ENCODE results near the gene AKT1S1. TPM values are rescaled to one million over a fixed set of nuclear protein-coding genes. Genes with fewer than 3 reads are reported as not detected.

Gene AKT1S1
- total RNA-seq, 2 experiments from 2014 or later, result 19.6 TPM

- DNase-seq, result no peak
- no peaks in the 10 kb centered on the region for H3K27me3 Mint-ChIP-seq
- peaks cover 8% of the 10 kb centered on the region for H3K36me3 Mint-ChIP-seq
- no peak overlapping the region for H3K4me3 Mint-ChIP-seq
- ChIA-PET CTCF (no interaction called here), POLR2A (no interaction called here)
- H3K4me1 Mint-ChIP-seq (ENCODE audit: low read depth), result peaks cover 44% of the 10 kb centered on the region
- H3K9me3 Mint-ChIP-seq, result no peaks in the 10 kb centered on the region
- intact Hi-C loops (cut with micrococcal nuclease), result no loop called here
- H3K27ac Mint-ChIP-seq, result peak overlapping the region; percentile 31
Observed at GRCh38 chr19:49871349-49871985, 5.7 kb downstream of the AKT1S1 start.

DNA sequence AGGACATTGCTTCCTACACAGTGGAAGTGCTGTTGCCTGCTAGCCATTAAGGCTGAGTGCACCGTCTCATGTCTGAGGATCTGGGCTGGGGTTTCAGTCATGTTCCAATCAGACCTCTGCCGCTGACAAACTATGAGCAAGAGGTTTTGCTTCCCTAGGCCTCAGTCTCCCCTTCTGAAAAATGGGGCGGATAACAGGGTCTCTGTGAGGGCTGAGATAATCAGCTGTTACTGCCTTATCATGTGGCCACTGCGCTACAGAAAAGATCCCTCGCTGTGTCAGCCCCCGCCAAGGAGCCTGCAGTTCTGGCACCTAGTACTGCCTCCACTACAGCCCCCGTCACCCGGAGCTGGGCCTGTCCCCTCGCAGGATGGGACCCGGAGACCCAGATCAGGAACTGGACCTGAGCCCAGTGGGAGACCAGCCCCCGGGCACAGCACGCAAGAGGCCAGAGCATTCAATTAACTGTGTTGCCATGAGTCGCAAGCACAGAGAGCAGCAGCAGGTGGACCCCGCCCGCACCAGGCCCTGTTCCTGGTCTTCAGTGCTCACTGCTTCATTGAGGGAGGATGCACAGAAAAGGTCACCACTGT lies 6.8 kb downstream of the AKT1S1 start:
- Mint-ChIP-seq H3K27me3 (no peaks in the 10 kb centered on the region), H3K4me3 (no peak overlapping the region), H3K27ac (no peak overlapping the region), H3K4me1 (ENCODE audit: low read depth) (peaks cover 51% of the 10 kb centered on the region), H3K36me3 (peaks cover 13% of the 10 kb centered on the region), H3K9me3 (no peaks in the 10 kb centered on the region)
- POLR2A ChIA-PET, result interaction anchor here (1.2 to 1.3 kb wide), 2 partner anchors 25 to 41 kb away, joined by 6 to 7 read pairs; no protein-coding TSS in a partner anchor
- intact Hi-C loops (cut with micrococcal nuclease), result no loop called here
- DNase-seq, result no peak
- CTCF ChIA-PET, result interaction anchor here (1.3 kb wide), 1 partner anchor 25 kb away, joined by 3 read pairs; no protein-coding TSS in a partner anchor

- intact Hi-C loops (cut with micrococcal nuclease), result loop anchor here (1.0 to 5.0 kb wide), 5 partner anchors 8 to 277 kb away; partner anchors contain the start of genes AKT1S1, MED25, PRMT1 and PRR12
- H3K9me3 Mint-ChIP-seq, result no peaks in the 10 kb centered on the region
- H3K36me3 Mint-ChIP-seq, result peaks cover 18% of the 10 kb centered on the region
- no peaks in the 10 kb centered on the region for H3K27me3 Mint-ChIP-seq
- peaks cover 50% of the 10 kb centered on the region for H3K4me1 Mint-ChIP-seq (ENCODE audit: low read depth)
- H3K27ac Mint-ChIP-seq, result no peak overlapping the region
- peak; percentile 96 for DNase-seq
- ChIA-PET CTCF (interaction anchor here (1.0 to 1.3 kb wide), 4 partner anchors 12 to 26 kb away, joined by 3 to 4 read pairs (median 3); partner anchors contain the start of gene PTOV1), POLR2A (interaction anchor here (0.6 to 1.3 kb wide), 9 partner anchors 11 to 311 kb away, joined by 3 to 8 read pairs (median 5); partner anchors contain the start of genes ATF5, IL4I1, NUP62 and PTOV1)
- H3K4me3 Mint-ChIP-seq, result no peak overlapping the region
Observed at GRCh38 chr19:49869484-49870308, 7.5 kb downstream of the AKT1S1 start.

DNA sequence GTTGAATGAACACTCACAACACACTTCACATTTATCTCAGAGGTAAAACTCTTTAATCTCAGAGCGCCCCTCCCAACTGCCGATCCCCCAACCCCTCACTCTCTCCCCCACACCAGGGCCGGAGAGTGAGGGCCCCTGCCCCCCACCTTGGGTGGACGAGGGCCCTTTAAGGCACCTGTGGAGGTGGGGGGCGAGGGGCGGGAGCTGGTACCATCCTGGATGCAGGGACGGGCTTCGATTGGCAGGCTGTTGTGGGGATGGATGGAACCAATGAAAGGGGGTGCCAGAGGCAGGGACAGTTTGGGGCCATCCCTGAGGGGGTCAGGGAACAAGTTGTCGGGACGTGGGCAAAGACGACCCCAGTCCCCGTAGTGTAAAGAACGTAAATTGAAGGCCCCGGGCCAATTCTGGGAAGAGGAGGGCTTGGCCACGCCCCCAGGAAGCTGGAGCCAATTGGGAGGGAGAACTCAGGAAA lies 8.1 kb downstream of the AKT1S1 start:
- Mint-ChIP-seq H3K36me3 (peaks cover 25% of the 10 kb centered on the region), H3K27ac (no peak overlapping the region), H3K9me3 (no peaks in the 10 kb centered on the region), H3K4me1 (ENCODE audit: low read depth) (peaks cover 51% of the 10 kb centered on the region), H3K27me3 (no peaks in the 10 kb centered on the region), H3K4me3 (no peak overlapping the region)
- DNase-seq, result no peak
- CTCF ChIA-PET, result interaction anchor here (1.0 to 1.3 kb wide), 5 partner anchors 11 to 26 kb away, joined by 3 to 4 read pairs (median 3); partner anchors contain the start of gene PTOV1
- POLR2A ChIA-PET, result interaction anchor here (0.6 to 1.3 kb wide), 8 partner anchors 10 to 310 kb away, joined by 3 to 8 read pairs (median 5); partner anchors contain the start of genes ATF5, IL4I1, NUP62 and PTOV1
- intact Hi-C loops (cut with micrococcal nuclease), result loop anchor here (1.0 to 5.0 kb wide), 5 partner anchors 8 to 277 kb away; partner anchors contain the start of genes AKT1S1, MED25, PRMT1 and PRR12

DNA sequence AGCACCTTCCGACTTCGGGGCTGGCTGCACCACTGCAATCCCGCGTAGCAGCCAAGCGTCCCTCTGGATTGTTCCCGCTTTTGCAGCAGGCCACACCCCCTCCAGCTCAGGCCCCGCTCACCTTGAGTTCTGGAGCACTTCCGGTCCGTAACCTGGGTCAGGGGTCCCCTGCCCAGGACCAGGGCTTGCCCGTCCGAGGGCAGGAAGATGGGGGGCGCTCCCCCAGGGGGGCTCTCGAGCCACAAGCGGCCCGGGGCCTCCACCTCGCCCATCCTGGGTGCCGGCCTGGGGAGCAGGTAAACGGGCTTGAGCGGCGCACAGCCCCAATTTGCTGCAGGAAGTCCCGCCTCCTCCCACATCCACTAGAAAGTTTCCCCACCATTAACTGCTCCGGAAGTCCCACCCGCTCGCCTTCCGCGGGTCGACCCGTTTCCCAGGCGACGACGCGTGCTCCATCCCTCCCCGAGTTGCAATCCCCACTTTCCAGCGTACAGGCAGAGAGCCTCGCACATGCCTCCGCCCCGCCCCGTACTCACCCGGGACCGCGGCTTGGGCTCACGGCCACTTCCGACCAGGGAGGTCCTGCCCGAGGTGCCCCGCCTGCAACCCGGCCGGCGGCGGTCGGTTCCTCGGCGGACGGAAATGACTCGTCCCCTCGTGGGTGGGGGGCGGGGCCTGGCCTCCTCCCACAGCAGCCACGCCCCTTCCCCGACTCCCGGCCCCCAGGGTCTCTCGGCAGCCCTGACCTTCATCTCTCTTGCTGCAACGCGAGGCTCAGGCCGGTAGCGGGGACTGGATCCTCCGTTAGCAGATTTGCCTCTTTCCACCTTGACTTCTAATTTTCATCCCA lies 10.0 kb downstream of the AKT1S1 start, which contains the start of gene PNKP:
PNKP (minus strand) TSS at position 644 of the 850 bp plus-strand sequence; CDS start at position 272, 372 bp downstream.
- CTCF ChIA-PET, result interaction anchor here (1.1 kb wide), 1 partner anchor 17 kb away, joined by 11 read pairs; no protein-coding TSS in a partner anchor
- H3K4me3 Mint-ChIP-seq, result no peak within 1 kb of the TSS
- H3K9me3 Mint-ChIP-seq, result no peaks in the 10 kb centered on the region
- POLR2A ChIA-PET, result interaction anchor here (0.6 to 1.4 kb wide), 5 partner anchors 13 to 48 kb away, joined by 3 to 5 read pairs (median 4); partner anchors contain the start of gene PTOV1
- H3K27ac Mint-ChIP-seq, result no peak within 1 kb of the TSS
- peak; percentile 96 for DNase-seq
- intact Hi-C loops (cut with micrococcal nuclease), result loop anchor here (1.0 to 5.0 kb wide), 4 partner anchors 17 to 275 kb away; partner anchors contain the start of genes MED25, PRR12 and RRAS
- H3K36me3 Mint-ChIP-seq, result peaks cover 33% of the 10 kb centered on the region
- no peaks in the 10 kb centered on the region for H3K27me3 Mint-ChIP-seq
- H3K4me1 Mint-ChIP-seq (ENCODE audit: low read depth), result peaks cover 53% of the 10 kb centered on the region

DNA sequence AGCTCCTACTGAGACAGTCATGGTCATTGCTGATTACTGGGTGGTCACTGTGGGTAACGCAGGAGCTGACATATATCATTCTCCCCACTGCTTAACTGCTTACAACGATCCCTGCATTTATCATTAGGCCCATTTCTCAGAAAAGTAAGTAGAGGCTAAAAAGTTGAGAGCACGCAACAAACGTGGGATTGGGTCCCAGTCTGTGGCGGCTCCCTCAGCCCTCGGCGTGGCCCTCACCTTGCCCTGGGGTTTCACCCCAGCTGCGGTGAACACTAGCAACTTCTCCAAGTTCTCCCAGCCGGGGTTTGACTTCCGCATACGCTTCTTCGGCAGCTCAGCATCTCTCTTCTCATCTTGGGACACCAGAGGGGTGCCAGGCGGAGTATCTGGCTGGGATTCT lies 12.3 kb downstream of the AKT1S1 start:
- POLR2A ChIA-PET, result interaction anchor here (1.0 kb wide), 1 partner anchor 12 kb away, joined by 6 read pairs; the partner anchor contains the start of genes AKT1S1 and TBC1D17
- intact Hi-C loops (cut with micrococcal nuclease), result loop anchor here (5.0 kb wide), 2 partner anchors 48 to 273 kb away; partner anchors contain the start of genes MED25 and PRR12

DNA sequence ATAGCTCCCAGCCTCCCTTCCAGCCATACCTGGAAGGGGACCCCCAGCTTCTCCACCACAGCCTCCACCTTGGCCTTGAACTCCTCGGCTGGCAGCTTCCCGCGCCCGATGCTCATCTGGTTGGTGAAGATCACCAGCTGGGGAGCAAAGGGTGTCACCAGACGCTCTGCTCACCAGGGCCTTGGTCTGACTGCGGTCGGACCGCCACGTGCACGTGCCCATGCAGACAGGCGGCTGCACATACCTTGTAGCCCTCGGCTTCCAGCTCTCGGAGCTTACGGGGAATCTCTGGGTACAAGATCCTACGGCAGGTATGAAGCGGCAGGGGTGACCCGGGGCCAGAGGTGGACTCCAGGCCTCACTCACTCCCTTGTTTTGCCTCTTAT lies 13.2 kb downstream of the AKT1S1 start:
- H3K4me3 Mint-ChIP-seq, result no peak overlapping the region
- peaks cover 48% of the 10 kb centered on the region for H3K36me3 Mint-ChIP-seq
- H3K27ac Mint-ChIP-seq, result no peak overlapping the region
- intact Hi-C loops (cut with micrococcal nuclease), result no loop called here
- H3K27me3 Mint-ChIP-seq, result no peaks in the 10 kb centered on the region
- no peaks in the 10 kb centered on the region for H3K9me3 Mint-ChIP-seq
- CTCF ChIA-PET, result interaction anchor here (1.1 kb wide), 1 partner anchor 13 kb away, joined by 3 read pairs; the partner anchor contains the start of gene PTOV1
- POLR2A ChIA-PET, result interaction anchor here (1.1 kb wide), 1 partner anchor 10 kb away, joined by 3 read pairs; no protein-coding TSS in a partner anchor
- peaks cover 40% of the 10 kb centered on the region for H3K4me1 Mint-ChIP-seq (ENCODE audit: low read depth)
- no peak for DNase-seq

More for the DNA sequence above, 12.3 kb downstream of the AKT1S1 start:
- peaks cover 45% of the 10 kb centered on the region for H3K36me3 Mint-ChIP-seq
- no peak for DNase-seq
- peaks cover 40% of the 10 kb centered on the region for H3K4me1 Mint-ChIP-seq (ENCODE audit: low read depth)
- H3K27ac Mint-ChIP-seq, result no peak overlapping the region
- CTCF ChIA-PET, result interaction anchor here (0.7 to 1.1 kb wide), 2 partner anchors 11 to 119 kb away, joined by 3 read pairs; no protein-coding TSS in a partner anchor
- no peaks in the 10 kb centered on the region for H3K27me3 Mint-ChIP-seq
- no peaks in the 10 kb centered on the region for H3K9me3 Mint-ChIP-seq
- no peak overlapping the region for H3K4me3 Mint-ChIP-seq

DNA sequence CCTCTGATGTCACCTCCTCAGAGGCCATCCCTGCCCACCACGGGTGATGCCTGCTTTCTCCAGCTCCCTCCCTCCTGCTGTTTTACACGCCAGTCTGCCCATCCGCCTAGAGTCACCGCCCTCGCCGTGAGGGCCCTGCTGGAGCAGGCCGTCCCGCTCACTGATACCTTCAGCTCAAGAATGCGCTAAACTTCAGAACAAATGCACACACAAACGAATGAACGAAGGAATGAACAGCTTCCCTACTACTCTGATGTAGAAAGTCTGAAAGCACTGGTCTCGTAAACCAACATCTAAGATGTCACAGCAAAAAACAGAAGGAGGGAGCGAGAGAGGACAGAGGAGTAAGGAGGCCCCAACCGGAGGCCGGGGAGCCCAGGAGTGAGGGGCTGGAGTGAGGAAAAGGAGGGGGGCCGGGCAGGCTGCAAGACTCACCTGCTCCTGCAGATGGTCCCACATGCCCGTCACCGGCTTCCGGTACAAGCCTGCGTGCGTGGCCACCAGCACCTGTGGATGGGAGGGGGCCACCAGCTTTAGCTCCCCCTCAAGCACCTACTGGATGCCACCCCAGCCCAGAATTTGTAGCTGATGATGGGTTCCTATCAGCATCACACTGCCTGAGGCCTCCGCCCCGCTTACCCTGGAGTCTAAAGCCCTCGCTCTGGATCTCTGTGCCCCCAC lies 13.8 kb downstream of the AKT1S1 start:
- Mint-ChIP-seq H3K4me1 (ENCODE audit: low read depth) (peaks cover 35% of the 10 kb centered on the region), H3K27ac (no peak overlapping the region), H3K4me3 (no peak overlapping the region), H3K27me3 (no peaks in the 10 kb centered on the region), H3K36me3 (peaks cover 50% of the 10 kb centered on the region), H3K9me3 (no peaks in the 10 kb centered on the region)
- CTCF ChIA-PET, result interaction anchor here (1.1 to 1.4 kb wide), 2 partner anchors 13 to 54 kb away, joined by 3 to 4 read pairs; partner anchors contain the start of gene PTOV1
- POLR2A ChIA-PET, result interaction anchor here (1.1 kb wide), 1 partner anchor 10 kb away, joined by 3 read pairs; no protein-coding TSS in a partner anchor
- intact Hi-C loops (cut with micrococcal nuclease), result no loop called here
- no peak for DNase-seq

GRCh38 chr19:49862391-49863253 lies 14.5 kb downstream of the AKT1S1 start:
- intact Hi-C loops (cut with micrococcal nuclease), result no loop called here
- no peaks in the 10 kb centered on the region for H3K27me3 Mint-ChIP-seq
- peak; percentile 38 for DNase-seq
- ChIA-PET POLR2A (interaction anchor here (1.1 kb wide), 1 partner anchor 9 kb away, joined by 3 read pairs; no protein-coding TSS in a partner anchor), CTCF (interaction anchor here (1.4 kb wide), 1 partner anchor 53 kb away, joined by 4 read pairs; no protein-coding TSS in a partner anchor)
- no peak overlapping the region for H3K4me3 Mint-ChIP-seq
- peaks cover 28% of the 10 kb centered on the region for H3K4me1 Mint-ChIP-seq (ENCODE audit: low read depth)
- H3K27ac Mint-ChIP-seq, result no peak overlapping the region
- no peaks in the 10 kb centered on the region for H3K9me3 Mint-ChIP-seq
- H3K36me3 Mint-ChIP-seq, result peaks cover 54% of the 10 kb centered on the region

Measured in activated CD4-positive, alpha-beta memory T cell treated with anti-CD3 and anti-CD28 coated beads for 36 hours (primary cell).